Activated CD4-positive, CD25-positive, alpha-beta regulatory T cell treated with anti-CD3 and anti-CD28 coated beads, Interleukin-2, amount 50 U/mL, for 24 hours (primary cell): ENCODE data around the gene NRK.
"Not testable (repeated sequence)": the region's sequence is repeated elsewhere in the genome, so short reads cannot be mapped to it uniquely, and the experiment has no call there.

Source experiments
- ATAC-seq, 2 donors: fragments of 150-1000 bp; cut with Tn5 transposase; one replicate each; pipeline ENCODE4 v1.10.0; 2021; ENCODE audit warnings: mild to moderate bottlenecking in 1 of 2, moderate library complexity in 1 of 2

NRK gene, protein sequence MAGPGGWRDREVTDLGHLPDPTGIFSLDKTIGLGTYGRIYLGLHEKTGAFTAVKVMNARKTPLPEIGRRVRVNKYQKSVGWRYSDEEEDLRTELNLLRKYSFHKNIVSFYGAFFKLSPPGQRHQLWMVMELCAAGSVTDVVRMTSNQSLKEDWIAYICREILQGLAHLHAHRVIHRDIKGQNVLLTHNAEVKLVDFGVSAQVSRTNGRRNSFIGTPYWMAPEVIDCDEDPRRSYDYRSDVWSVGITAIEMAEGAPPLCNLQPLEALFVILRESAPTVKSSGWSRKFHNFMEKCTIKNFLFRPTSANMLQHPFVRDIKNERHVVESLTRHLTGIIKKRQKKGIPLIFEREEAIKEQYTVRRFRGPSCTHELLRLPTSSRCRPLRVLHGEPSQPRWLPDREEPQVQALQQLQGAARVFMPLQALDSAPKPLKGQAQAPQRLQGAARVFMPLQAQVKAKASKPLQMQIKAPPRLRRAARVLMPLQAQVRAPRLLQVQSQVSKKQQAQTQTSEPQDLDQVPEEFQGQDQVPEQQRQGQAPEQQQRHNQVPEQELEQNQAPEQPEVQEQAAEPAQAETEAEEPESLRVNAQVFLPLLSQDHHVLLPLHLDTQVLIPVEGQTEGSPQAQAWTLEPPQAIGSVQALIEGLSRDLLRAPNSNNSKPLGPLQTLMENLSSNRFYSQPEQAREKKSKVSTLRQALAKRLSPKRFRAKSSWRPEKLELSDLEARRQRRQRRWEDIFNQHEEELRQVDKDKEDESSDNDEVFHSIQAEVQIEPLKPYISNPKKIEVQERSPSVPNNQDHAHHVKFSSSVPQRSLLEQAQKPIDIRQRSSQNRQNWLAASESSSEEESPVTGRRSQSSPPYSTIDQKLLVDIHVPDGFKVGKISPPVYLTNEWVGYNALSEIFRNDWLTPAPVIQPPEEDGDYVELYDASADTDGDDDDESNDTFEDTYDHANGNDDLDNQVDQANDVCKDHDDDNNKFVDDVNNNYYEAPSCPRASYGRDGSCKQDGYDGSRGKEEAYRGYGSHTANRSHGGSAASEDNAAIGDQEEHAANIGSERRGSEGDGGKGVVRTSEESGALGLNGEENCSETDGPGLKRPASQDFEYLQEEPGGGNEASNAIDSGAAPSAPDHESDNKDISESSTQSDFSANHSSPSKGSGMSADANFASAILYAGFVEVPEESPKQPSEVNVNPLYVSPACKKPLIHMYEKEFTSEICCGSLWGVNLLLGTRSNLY (N-terminal part only)

GRCh38 chrX:105822138-105823091 is at the start of gene NRK:
Gene NRK, plus strand, starts transcription at chrX:105822539. Its CDS starts 307 bp downstream, at chrX:105822846.
- ATAC-seq = no peak

DNA sequence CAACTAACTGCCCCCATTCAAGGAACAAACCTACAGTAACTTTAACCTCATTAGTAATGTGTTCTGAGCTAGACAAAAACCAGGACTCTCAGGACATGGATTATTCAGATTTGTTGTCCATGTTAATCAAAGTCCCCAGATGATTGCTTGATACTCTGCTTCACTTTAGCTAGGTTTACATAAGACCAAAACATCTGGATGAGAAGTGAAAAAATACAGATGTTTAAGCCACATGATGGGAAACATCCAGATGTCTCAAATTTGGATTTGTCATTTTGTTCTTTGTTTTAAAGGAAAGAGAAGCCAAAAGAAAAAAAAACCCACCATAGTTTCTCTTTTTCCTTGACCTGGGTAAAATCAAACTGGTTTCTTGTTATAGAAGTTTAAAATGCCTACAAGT is 48.5 kb upstream of the NRK start:
- ATAC-seq = no peak

- no peak for ATAC-seq
Observed at GRCh38 chrX:105775679-105776078, 46.7 kb upstream of the NRK start.

DNA sequence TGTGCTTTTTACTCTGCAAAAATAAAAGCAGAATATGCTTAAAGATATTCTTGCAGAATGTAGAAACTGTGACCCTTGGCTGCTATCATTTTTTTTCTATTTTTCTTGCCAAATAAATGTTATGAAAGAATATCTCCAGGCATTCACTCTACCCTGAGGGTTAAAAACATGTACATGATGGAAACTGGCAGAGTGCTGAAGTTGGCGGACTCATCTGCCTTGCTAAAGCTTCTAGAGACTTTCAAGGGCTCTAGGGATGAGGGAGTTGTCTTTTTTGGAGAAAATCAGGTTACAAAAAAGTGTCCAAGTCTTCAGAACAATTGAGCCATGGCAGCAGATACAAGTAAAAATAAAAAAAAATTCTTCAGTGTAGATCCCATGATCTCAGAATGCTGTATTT is 40.5 kb upstream of the NRK start:
- ATAC-seq = no peak

DNA sequence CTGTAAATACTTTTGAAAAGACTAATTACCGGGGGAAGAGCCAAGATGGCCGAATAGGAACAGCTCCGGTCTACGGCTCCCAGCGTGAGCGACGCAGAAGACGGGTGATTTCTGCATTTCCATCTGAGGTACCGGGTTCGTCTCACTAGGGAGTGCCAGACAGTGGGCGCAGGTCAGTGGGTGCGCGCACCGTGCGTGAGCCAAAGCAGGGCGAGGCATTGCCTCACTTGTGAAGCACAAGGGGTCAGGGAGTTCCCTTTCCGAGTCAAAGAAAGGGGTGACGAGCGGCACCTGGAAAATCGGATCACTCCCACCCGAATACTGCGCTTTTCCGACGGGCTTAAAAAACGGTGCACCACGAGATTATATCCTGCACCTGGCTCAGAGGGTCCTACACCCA is 25.5 kb upstream of the NRK start:
- ATAC-seq = not testable (repeated sequence)

GRCh38 chrX:105803891-105804290 is 18.4 kb upstream of the NRK start:
- ATAC-seq = no peak

DNA sequence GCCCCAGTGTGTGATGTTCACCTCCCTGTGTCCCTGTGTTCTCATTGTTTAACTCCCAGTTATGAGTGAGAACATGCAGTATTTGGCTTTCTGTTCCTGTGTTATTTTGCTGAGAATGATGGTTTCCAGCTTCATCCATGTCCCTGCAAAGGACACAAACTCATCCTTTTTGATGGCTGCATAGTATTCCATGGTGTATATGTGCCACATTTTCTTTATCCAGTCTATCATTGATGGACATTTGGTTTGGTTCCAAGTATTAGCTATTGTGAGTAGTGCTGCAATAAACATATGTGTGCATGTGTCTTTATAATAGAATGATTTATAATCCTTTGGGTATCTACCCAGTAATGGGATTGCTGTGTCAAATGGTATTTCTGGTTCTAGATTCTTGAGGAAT is 16.7 kb upstream of the NRK start:
- ATAC-seq = not testable (repeated sequence)

GRCh38 chrX:105816517-105816916 is 5.8 kb upstream of the NRK start:
- no peak for ATAC-seq

DNA sequence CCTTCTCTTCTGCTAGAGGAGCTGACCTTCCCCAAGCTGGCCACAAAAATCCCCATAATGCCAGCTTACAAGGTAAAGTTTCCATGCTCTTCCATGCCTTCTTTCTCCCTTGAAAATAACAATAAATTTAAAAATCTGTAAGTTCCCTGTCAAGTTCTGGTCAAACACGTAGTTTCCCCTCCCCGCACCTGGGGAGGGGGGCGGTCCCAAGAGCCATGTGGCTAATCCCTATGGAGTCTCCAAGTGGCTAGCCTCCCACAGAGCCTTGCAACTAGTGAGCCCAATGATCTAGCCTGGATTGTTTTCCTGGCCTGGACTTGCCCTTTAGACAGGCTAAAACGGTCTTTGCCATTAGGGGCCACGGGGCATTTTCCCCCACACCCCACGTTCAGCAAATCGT is 2.1 kb upstream of the NRK start:
- no peak for ATAC-seq

DNA sequence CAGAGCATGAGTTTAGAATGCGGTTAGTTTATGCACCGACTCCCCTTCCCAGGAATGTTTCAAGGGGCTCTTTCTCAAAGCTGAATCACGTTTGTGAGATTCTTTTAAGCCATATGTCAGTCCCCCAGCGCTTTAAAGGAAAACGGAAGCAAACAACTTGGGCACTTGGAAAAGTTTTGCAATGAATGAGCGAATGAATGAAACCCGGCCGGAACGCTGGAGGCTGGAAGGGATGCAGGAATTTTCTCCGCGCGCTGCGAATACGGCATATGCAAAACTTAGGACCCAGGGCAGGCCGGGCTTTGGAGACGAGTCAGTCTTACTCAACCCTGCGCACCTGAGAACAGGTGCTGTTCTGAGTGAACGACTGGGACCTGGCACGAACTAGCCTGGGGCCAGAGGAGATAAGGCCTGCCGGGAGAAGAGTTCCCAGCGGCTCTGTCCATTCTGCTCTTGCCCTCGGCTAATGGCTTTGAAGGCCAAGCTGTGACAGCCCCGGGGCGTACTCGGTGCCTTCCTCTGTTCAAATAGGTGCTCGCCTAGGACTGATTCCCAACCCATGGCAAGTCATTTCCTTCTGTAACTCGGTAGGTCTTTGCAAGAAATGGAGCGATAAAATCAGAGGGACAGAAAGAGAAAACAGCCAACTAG is 743 bp upstream of the NRK start:
- no peak for ATAC-seq

DNA sequence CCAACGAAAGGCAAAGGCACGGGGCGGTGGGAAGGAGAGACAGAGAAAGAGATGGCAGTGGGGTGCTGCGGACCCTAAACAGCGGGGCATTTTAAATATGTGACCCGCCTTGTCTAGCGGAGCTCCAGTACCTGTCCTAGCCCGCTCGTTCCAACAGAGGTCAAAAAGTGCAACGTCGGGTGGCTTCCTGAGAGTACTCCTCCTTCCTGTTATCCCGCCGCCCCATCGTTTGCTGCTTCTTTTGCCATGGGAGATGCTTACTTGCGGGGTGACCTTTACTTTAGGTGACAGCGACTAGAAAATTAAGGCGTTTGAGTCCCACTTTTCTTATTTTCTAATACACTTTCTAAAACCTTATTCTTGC is 735 bp downstream of the NRK start:
- ATAC-seq = no peak

DNA sequence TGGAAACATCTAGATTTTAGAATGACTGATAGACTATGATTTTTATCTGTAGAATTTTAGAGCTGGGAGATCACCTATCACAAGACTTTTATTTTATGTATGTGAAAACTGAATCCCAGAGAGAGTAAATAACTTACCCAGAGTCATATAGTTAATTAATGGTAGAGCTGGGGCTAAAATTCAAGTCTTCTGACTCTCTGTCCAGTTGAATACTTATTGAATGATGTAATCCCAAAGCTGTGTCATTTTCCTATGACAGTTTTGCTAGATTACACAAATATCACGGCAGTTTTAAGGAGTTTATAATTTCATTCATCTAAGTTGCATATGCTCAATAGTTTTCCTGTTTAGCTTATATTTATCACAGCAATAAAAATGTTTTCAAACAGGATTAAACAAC is 6.7 kb downstream of the NRK start:
- no peak for ATAC-seq

DNA sequence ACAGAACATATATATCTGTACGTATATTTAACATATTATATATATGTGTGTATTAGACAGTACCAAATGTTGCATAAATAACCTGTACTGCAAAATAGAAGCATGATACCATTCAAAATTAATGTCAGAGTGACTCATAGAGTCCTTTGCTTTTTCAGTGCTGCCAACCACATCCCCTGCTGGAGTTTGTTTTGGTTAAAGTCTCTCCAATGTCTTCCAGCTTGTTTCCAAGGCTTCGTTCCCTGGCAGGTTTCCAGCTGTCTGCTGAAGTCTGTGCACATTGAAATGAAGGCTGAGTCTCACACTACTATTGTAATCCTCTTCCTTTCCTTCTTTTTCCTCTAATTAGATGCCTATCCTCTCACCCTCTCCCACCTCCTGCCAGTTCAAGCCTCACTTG is 14.9 kb downstream of the NRK start:
- ATAC-seq = no peak

DNA sequence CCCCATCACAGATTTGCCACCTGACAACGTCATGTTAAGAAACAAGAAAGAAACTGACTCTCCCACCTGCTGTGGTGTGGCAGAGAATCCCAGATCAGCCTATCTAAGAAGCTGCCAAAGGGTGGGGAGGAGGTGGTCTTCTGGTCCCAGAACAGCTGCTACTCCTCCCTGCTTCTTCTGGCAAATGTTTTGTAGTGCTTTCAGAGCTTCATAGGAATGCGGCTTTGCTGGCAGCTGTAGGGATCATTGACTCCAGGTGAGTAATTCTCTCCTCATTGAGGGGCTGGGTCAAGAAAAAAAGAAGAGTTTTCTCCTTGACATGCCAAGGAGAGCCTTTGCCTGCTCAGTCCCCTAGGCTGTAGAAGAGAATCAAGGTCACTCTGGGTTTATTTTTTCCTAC is 23.3 kb downstream of the NRK start:
- no peak for ATAC-seq

- ATAC-seq = not testable (repeated sequence)
Observed at GRCh38 chrX:105850100-105850499, 27.8 kb downstream of the NRK start.

DNA sequence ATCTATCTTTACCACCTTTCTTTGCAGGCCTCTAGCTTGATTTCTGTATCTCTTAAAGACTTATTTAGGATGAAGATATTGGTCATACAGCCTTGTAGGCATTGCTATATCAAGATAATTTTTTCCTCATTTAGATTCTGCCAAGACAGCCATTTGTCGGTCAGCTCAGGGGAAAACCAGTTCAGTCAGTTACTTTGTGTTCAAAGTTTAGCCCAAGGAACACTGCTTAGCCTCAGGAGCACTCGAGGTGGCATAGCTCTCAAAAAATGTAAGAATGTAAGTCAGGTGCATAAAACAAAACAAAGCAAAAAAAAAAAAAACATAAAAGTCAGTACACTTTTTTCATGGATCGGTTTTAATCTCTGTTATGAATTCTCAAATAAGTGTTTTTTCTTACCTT is 43.4 kb downstream of the NRK start:
- ATAC-seq = no peak

DNA sequence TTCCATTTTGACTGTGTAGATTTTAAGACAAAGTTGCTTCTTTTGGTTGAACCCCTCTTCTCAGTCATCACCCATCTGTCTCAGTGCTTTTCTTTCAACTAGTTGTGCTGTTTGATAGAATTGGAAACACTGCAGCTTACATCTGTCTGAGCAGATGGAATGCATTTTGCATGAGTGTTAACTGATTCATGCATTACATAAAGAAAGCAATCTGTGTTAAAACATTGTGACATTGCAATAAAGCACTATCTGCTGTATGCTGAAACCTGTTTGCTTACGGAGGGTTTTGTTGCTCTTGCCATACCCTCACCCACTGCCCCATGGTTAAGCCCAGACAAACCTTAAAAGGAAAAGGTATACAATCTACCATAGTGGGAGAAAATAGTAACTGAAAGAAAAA is 47.4 kb downstream of the NRK start:
- ATAC-seq = no peak

- ATAC-seq = no peak
Observed at GRCh38 chrX:105870445-105870844, 48.1 kb downstream of the NRK start.

- ATAC-seq = no peak
Observed at GRCh38 chrX:105872941-105873340, 50.6 kb downstream of the NRK start.

- ATAC-seq = no peak
Observed at GRCh38 chrX:105874790-105875189, 52.5 kb downstream of the NRK start.

DNA sequence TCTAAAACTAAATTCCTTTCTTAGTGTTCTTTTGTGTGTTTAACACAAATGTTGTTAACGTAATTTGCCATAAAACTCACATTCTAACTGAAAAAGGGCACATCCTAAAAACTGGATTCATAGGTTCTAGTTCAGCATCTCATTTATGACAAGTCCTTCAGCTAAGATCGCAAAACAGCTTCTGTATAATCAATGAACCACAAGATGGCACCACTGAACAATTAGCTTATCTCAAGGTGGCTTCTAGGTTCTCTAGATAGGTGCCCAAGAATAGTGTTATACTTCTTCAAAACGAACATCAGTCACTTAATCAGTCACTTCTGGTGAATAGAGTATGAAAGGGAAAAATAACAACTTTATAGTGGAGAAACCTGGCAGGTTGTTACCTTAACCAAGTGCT is 54.3 kb downstream of the NRK start:
- no peak for ATAC-seq

- no peak for ATAC-seq
Observed at GRCh38 chrX:105880491-105880890, 58.2 kb downstream of the NRK start.
